HL-60 (cell line): ENCODE data around the gene MCCC1.

Experiments
- DNase-seq, 2 experiments: peaks; one replicate each; pipeline ENCODE4 v3.0.0-alpha.2; 2010 to 2020; ENCODE audit warnings: low read depth in 1 of 2, low spot score in 1 of 2
- H3K27ac ChIP-seq: fragments of 250-450 bp; sonication (Bioruptor Pico); replicated peaks from 2 replicates; pipeline ENCODE4 v1.5.1; 2020; ENCODE audit warnings: mild to moderate bottlenecking, moderate library complexity
- H3K27me3 ChIP-seq: fragments of 250-450 bp; sonication (Bioruptor Pico); 2 replicates; pipeline ENCODE4 v1.5.1; 2021; ENCODE audit warnings: mild to moderate bottlenecking, moderate library complexity; ENCODE audit not compliant: insufficient read depth, poor library complexity, severe bottlenecking
- H3K4me3 ChIP-seq: replicated peaks from 2 replicates; pipeline ENCODE4 v1.5.1; 2011; ENCODE audit warnings: mild to moderate bottlenecking, control low read depth, low read length; ENCODE audit not compliant: insufficient read depth
- GABPA ChIP-seq: IDR thresholded peaks from 2 replicates; pipeline ENCODE4 v1.6.1; 2012; ENCODE audit warnings: low read depth
- POLR2AphosphoS5 ChIP-seq: IDR thresholded peaks from 2 replicates; pipeline ENCODE4 v1.6.1; 2012; ENCODE audit warnings: low read depth
- SPI1 ChIP-seq: IDR thresholded peaks from 2 replicates; pipeline ENCODE4 v1.6.1; 2012; ENCODE audit warnings: low read depth, mild to moderate bottlenecking, borderline replicate concordance
- TF ChIP-seq, protein P1 (sequence below): IDR thresholded peaks from one replicate; pipeline ENCODE4 v1.5.1; 2011; ENCODE audit warnings: low read length, control low read depth, inconsistent platforms; ENCODE audit not compliant: insufficient read depth
- TF ChIP-seq, protein P2 (sequence below): IDR thresholded peaks from 2 replicates; pipeline ENCODE4 v1.6.1; 2012; ENCODE audit warnings: low read depth; ENCODE audit not compliant: insufficient replicate concordance

MCCC1 gene

DNA sequence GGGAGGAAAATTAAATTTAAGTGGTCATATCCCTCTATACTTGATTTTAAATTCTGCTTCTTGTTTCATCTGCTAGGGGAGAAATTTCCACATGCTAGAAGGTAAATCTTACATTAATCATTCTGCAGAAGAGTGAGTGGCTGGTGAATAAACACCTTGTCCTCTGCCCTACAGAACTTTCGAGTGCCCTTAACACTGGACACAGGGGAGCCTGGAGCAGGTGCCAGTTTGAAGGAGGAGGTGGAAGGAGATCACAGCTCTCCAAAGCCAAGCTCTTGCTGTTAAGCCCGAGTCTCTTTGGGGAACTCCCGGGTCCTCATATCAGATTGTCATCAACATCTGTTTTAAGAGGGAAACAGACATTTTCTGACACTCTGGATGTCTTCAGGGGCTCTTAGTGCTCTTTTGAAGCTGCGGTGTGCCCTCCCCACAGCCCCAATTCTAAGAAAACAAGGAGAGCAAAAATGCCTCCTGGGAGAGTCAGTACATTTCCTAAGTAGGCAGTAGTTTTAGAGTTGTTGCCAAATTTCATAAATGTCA lies 32.0 kb upstream of the MCCC1 start:
- Histone ChIP-seq H3K4me3 (no peak overlapping the region), H3K27me3 (no peaks in the 10 kb centered on the region)

DNA sequence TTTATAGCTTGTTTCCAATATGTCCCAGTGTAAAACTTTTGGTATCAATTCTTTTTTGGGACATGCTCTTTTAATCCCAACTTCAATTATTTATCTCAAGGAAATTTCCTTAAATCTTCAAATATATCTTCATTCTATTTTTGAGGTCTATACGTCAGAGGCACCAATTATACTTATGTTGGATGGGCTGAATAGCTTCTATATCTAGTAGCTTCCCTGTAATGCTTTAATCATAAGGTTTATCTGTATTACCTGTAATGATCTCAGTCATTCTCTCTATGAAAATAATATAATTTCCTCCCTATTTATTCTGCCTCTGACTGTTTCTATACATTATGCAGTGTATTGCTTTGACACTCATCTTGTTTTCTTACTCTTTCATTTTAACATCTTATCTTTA lies 29.9 kb upstream of the MCCC1 start:
- Histone ChIP-seq H3K27ac (no peak overlapping the region), H3K4me3 (no peak overlapping the region), H3K27me3 (no peaks in the 10 kb centered on the region)
- TF ChIP-seq, protein P1, sequence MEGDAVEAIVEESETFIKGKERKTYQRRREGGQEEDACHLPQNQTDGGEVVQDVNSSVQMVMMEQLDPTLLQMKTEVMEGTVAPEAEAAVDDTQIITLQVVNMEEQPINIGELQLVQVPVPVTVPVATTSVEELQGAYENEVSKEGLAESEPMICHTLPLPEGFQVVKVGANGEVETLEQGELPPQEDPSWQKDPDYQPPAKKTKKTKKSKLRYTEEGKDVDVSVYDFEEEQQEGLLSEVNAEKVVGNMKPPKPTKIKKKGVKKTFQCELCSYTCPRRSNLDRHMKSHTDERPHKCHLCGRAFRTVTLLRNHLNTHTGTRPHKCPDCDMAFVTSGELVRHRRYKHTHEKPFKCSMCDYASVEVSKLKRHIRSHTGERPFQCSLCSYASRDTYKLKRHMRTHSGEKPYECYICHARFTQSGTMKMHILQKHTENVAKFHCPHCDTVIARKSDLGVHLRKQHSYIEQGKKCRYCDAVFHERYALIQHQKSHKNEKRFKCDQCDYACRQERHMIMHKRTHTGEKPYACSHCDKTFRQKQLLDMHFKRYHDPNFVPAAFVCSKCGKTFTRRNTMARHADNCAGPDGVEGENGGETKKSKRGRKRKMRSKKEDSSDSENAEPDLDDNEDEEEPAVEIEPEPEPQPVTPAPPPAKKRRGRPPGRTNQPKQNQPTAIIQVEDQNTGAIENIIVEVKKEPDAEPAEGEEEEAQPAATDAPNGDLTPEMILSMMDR: no peak
- TF ChIP-seq, protein P2, sequence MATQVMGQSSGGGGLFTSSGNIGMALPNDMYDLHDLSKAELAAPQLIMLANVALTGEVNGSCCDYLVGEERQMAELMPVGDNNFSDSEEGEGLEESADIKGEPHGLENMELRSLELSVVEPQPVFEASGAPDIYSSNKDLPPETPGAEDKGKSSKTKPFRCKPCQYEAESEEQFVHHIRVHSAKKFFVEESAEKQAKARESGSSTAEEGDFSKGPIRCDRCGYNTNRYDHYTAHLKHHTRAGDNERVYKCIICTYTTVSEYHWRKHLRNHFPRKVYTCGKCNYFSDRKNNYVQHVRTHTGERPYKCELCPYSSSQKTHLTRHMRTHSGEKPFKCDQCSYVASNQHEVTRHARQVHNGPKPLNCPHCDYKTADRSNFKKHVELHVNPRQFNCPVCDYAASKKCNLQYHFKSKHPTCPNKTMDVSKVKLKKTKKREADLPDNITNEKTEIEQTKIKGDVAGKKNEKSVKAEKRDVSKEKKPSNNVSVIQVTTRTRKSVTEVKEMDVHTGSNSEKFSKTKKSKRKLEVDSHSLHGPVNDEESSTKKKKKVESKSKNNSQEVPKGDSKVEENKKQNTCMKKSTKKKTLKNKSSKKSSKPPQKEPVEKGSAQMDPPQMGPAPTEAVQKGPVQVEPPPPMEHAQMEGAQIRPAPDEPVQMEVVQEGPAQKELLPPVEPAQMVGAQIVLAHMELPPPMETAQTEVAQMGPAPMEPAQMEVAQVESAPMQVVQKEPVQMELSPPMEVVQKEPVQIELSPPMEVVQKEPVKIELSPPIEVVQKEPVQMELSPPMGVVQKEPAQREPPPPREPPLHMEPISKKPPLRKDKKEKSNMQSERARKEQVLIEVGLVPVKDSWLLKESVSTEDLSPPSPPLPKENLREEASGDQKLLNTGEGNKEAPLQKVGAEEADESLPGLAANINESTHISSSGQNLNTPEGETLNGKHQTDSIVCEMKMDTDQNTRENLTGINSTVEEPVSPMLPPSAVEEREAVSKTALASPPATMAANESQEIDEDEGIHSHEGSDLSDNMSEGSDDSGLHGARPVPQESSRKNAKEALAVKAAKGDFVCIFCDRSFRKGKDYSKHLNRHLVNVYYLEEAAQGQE: no peak
- TF ChIP-seq GABPA: no peak
- no peak for DNase-seq

More for the DNA sequence above, 32.0 kb upstream of the MCCC1 start:
- TF ChIP-seq, protein P1: no peak
- TF ChIP-seq SPI1: no peak
- no peak for TF ChIP-seq GABPA
- no peak for TF ChIP-seq POLR2AphosphoS5
- TF ChIP-seq, protein P2: no peak
- no peak for DNase-seq
- no peak overlapping the region for H3K27ac ChIP-seq

DNA sequence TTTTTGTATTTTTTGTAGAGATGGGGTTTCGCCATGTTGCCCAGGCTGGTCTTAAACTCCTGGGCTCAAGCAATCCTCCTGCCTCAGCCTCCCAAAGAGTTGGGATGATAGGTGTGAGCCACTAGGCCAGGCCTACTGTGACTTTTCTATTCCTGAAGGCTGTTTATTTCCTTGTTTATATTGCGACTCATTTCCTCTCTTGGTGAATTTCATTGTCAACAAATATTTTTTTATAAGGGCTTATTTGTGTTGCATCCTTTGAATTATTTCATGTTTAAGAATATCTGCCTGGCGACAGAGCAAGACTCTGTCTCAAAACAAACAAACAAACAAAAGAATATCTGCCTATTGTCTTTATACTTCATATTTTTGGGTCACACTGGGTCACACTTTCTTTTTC lies 29.4 kb upstream of the MCCC1 start:
- no peak overlapping the region for H3K4me3 ChIP-seq
- DNase-seq: no peak
- no peak overlapping the region for H3K27ac ChIP-seq
- no peaks in the 10 kb centered on the region for H3K27me3 ChIP-seq
- TF ChIP-seq GABPA (no peak), SPI1 (no peak), POLR2AphosphoS5 (no peak)
- TF ChIP-seq, protein P2: no peak
- TF ChIP-seq, protein P1: no peak
